K562 (cell line): Measurements from ENCODE around the gene MYOZ1. TPM values are rescaled to one million over a fixed set of nuclear protein-coding genes. Genes with fewer than 3 reads are reported as not detected.

ENCODE experiments used
- CBX3 ChIP-seq, 2 experiments: IDR thresholded peaks; 1 replicate in 1 of 2; 2 replicates in 1 of 2; pipeline ENCODE4 v1.6.1; 2012; ENCODE audit warnings: inconsistent platforms in 2 of 2, low read length in 2 of 2, borderline replicate concordance in 1 of 2, control low read depth in 1 of 2
- FOXJ2 ChIP-seq: fragments of 200-800 bp; sonication (Bioruptor generic); IDR thresholded peaks from 2 replicates; pipeline ENCODE4 v1.6.1; 2016; ENCODE audit warnings: missing genetic modification characterization, missing compliant biosample characterization
- HDAC2 ChIP-seq: fragments of 450-650 bp; IDR thresholded peaks from 2 replicates; pipeline ENCODE4 v1.6.1; 2016; ENCODE audit warnings: mild to moderate bottlenecking
- IRF2 ChIP-seq: sonication (generic); formaldehyde crosslinking; IDR thresholded peaks from 2 replicates; pipeline ENCODE4 v1.8.1; 2022; ENCODE audit warnings: mild to moderate bottlenecking, missing genetic modification reagents
- KLF1 ChIP-seq: fragments of 450-650 bp; IDR thresholded peaks from 2 replicates; pipeline ENCODE4 v1.6.1; 2016; ENCODE audit warnings: missing genetic modification characterization, missing compliant biosample characterization
- NR3C1 ChIP-seq: sonication (generic); formaldehyde crosslinking; IDR thresholded peaks from 2 replicates; pipeline ENCODE4 v1.8.1; 2022; ENCODE audit warnings: missing genetic modification reagents
- RBM22 ChIP-seq: fragments of 200-400 bp; formaldehyde crosslinking; IDR thresholded peaks from 2 replicates; pipeline ENCODE4 v1.6.1; 2018; ENCODE audit warnings: low read length, low read depth; ENCODE audit not compliant: poor library complexity, severe bottlenecking
- SAFB2 ChIP-seq: fragments of 200-400 bp; formaldehyde crosslinking; IDR thresholded peaks from 2 replicates; pipeline ENCODE4 v1.6.1; 2018; ENCODE audit warnings: borderline replicate concordance, low read length, low read depth, moderate library complexity; ENCODE audit not compliant: severe bottlenecking
- SIRT6 ChIP-seq: IDR thresholded peaks from one replicate; pipeline ENCODE4 v1.6.1; 2012; ENCODE audit warnings: low read depth, mild to moderate bottlenecking, control low read depth, inconsistent platforms, low read length, moderate library complexity
- SMAD1 ChIP-seq: fragments of 150-350 bp; IDR thresholded peaks from 2 replicates; pipeline ENCODE4 v1.6.1; 2014; ENCODE audit warnings: low read length, low read depth; ENCODE audit not compliant: partially characterized antibody
- STAG1 ChIP-seq: sonication (generic); formaldehyde crosslinking; IDR thresholded peaks from 2 replicates; pipeline ENCODE4 v1.5.0; 2020; ENCODE audit warnings: missing genetic modification reagents, borderline replicate concordance
- TAF1 ChIP-seq: IDR thresholded peaks from 2 replicates; pipeline ENCODE4 v1.6.1; 2011; ENCODE audit warnings: mild to moderate bottlenecking, low read length, moderate library complexity; ENCODE audit not compliant: insufficient read depth, control insufficient read depth, severe bottlenecking; ENCODE audit errors: extremely low read depth
- TCFL5 ChIP-seq: fragments of 250-450 bp; sonication (Bioruptor Pico); conservative IDR thresholded peaks from 2 replicates; pipeline ENCODE4 v1.6.1; 2021; ENCODE audit warnings: mild to moderate bottlenecking, moderate library complexity, matching md5 sums
- TRIM28 ChIP-seq: fragments of 450-650 bp; IDR thresholded peaks from 2 replicates; pipeline ENCODE4 v1.6.1; 2017
- ZFX ChIP-seq: sonication (generic); formaldehyde crosslinking; IDR thresholded peaks from 2 replicates; pipeline ENCODE4 v1.8.0; 2022; ENCODE audit warnings: mild to moderate bottlenecking, missing genetic modification reagents, moderate library complexity
- ZNF3 ChIP-seq: fragments of 250-450 bp; sonication (Bioruptor Pico); IDR thresholded peaks from 2 replicates; pipeline ENCODE4 v1.5.0; 2021; ENCODE audit warnings: mild to moderate bottlenecking, moderate library complexity
- ZNF707 ChIP-seq: fragments of 250-450 bp; sonication (Bioruptor Pico); conservative IDR thresholded peaks from 2 replicates; pipeline ENCODE4 v1.8.0; 2022; ENCODE audit warnings: inconsistent platforms, mild to moderate bottlenecking, moderate library complexity
- ZNF75A ChIP-seq: fragments of 450-650 bp; formaldehyde crosslinking; IDR thresholded peaks from 2 replicates; pipeline ENCODE4 v1.4.0; 2020; ENCODE audit warnings: mild to moderate bottlenecking
- ZNF785 ChIP-seq: fragments of 250-450 bp; sonication (Bioruptor Pico); IDR thresholded peaks from 2 replicates; pipeline ENCODE4 v1.4.0; 2020; ENCODE audit warnings: mild to moderate bottlenecking
- polyA plus RNA-seq, 8 experiments: library from polyadenylated mRNA; depleted of rRNA in 4 of 8; stranded (reverse) in 5 of 8; unstranded in 3 of 8; fragments of >200 nt; fragmentation: Nextera tagmentation in 2 of 8; fragmentation: Illumina TruSeq in 1 of 8; extraction: Ambion mirVana in 2 of 8; extraction: Trizol in 1 of 8; gene quantifications; 2 replicates each; pipeline versions ENCODE4 v1.2.1 to v1.2.3, GENCODE V29; 2011 to 2014; ENCODE audit warnings: inconsistent platforms in 1 of 8, missing spikeins in 1 of 8
- total RNA-seq, 7 experiments: library from RNA; depleted of rRNA in 6 of 7; stranded (reverse); fragments of >200 nt in 6 of 7; fragmentation: Illumina TruSeq in 2 of 7; extraction: Trizol in 2 of 7; gene quantifications; 2 replicates each; pipeline versions ENCODE4 v1.2.1 to v1.2.3, GENCODE V29; 2011 to 2021; ENCODE audit warnings: low replicate concordance in 1 of 7
- TF ChIP-seq, protein P1 (sequence below), 2 experiments: fragments of 450-650 bp in 1 of 2; IDR thresholded peaks; 2 replicates each; pipeline ENCODE4 v1.6.1; 2011 to 2017; ENCODE audit warnings: low read depth in 2 of 2, antibody characterized with exemption in 1 of 2, borderline replicate concordance in 1 of 2, low read length in 1 of 2, mild to moderate bottlenecking in 1 of 2, mixed read lengths in 1 of 2; ENCODE audit not compliant: control insufficient read depth in 1 of 2
- TF ChIP-seq, protein P2 (sequence below): fragments of 250-450 bp; sonication (Bioruptor Pico); IDR thresholded peaks from 2 replicates; pipeline ENCODE4 v1.5.0; 2022; ENCODE audit warnings: mild to moderate bottlenecking
- TF ChIP-seq, protein P3 (sequence below): fragments of 450-650 bp; IDR thresholded peaks from one replicate; pipeline ENCODE4 v1.6.1; 2018; ENCODE audit warnings: mild to moderate bottlenecking, moderate library complexity; ENCODE audit not compliant: partially characterized antibody

The MYOZ1 gene
- total and polyA plus RNA-seq, 9 of the 15 experiments (the other 6 are each of a cell fraction or from before 2014, with no cell fraction given): 0.03 to 0.18 (median 0.07) TPM; not detected in 5

DNA sequence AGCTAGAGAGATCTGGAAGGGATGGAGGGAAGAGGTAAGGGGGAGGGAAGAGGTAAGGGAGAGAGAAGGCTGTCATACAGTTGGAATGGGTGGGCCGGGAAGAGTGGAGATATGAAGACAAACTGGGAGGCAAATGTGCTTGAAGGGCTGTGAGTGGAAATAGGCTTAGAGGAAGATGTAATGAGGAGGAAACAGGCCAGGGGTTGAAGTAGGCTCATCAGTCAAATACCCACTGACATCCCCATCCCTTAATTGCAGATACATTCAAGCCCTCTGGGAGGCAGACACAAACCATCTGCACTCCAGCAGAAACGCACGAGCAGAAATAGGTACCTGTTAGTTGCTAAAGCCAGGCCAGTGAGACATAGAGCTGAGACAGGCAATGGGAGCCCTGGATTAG is 12.4 kb upstream of the MYOZ1 start (continued):
- TF ChIP-seq, protein P1, sequence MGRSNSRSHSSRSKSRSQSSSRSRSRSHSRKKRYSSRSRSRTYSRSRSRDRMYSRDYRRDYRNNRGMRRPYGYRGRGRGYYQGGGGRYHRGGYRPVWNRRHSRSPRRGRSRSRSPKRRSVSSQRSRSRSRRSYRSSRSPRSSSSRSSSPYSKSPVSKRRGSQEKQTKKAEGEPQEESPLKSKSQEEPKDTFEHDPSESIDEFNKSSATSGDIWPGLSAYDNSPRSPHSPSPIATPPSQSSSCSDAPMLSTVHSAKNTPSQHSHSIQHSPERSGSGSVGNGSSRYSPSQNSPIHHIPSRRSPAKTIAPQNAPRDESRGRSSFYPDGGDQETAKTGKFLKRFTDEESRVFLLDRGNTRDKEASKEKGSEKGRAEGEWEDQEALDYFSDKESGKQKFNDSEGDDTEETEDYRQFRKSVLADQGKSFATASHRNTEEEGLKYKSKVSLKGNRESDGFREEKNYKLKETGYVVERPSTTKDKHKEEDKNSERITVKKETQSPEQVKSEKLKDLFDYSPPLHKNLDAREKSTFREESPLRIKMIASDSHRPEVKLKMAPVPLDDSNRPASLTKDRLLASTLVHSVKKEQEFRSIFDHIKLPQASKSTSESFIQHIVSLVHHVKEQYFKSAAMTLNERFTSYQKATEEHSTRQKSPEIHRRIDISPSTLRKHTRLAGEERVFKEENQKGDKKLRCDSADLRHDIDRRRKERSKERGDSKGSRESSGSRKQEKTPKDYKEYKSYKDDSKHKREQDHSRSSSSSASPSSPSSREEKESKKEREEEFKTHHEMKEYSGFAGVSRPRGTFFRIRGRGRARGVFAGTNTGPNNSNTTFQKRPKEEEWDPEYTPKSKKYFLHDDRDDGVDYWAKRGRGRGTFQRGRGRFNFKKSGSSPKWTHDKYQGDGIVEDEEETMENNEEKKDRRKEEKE (IDR thresholded peaks at IDR 0.05; ENCODE audit: borderline replicate concordance in 1 of 2, control insufficient read depth in 1 of 2, low read depth in 2 of 2, low read length in 1 of 2): no peak
- TF ChIP-seq HDAC2 (peak; percentile 60; the same call in 1 of the 2 replicates), CBX3 (IDR thresholded peaks at IDR 0.05; ENCODE audit: borderline replicate concordance in 1 of 2, low read length in 2 of 2) (no peak), SAFB2 (no peak), RBM22 (no peak), IRF2 (CRISPR knock-in tag) (no peak), NR3C1 (CRISPR knock-in tag) (no peak), ZNF785 (CRISPR knock-in tag) (no peak), ZNF707 (CRISPR knock-in tag) (no peak), TCFL5 (CRISPR knock-in tag) (no peak), SMAD1 (no peak), KLF1 (tag) (no peak), STAG1 (CRISPR knock-in tag) (peak; percentile 61; the same call in 1 of the 2 replicates), ZNF75A (CRISPR knock-in tag) (no peak), FOXJ2 (tag) (no peak), SIRT6 (no peak), TAF1 (no peak), TRIM28 (no peak), ZFX (CRISPR knock-in tag) (no peak), ZNF3 (CRISPR knock-in tag) (no peak)
- TF ChIP-seq, protein P2, sequence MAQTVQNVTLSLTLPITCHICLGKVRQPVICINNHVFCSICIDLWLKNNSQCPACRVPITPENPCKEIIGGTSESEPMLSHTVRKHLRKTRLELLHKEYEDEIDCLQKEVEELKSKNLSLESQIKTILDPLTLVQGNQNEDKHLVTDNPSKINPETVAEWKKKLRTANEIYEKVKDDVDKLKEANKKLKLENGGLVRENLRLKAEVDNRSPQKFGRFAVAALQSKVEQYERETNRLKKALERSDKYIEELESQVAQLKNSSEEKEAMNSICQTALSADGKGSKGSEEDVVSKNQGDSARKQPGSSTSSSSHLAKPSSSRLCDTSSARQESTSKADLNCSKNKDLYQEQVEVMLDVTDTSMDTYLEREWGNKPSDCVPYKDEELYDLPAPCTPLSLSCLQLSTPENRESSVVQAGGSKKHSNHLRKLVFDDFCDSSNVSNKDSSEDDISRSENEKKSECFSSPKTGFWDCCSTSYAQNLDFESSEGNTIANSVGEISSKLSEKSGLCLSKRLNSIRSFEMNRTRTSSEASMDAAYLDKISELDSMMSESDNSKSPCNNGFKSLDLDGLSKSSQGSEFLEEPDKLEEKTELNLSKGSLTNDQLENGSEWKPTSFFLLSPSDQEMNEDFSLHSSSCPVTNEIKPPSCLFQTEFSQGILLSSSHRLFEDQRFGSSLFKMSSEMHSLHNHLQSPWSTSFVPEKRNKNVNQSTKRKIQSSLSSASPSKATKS: no peak
- TF ChIP-seq, protein P3, sequence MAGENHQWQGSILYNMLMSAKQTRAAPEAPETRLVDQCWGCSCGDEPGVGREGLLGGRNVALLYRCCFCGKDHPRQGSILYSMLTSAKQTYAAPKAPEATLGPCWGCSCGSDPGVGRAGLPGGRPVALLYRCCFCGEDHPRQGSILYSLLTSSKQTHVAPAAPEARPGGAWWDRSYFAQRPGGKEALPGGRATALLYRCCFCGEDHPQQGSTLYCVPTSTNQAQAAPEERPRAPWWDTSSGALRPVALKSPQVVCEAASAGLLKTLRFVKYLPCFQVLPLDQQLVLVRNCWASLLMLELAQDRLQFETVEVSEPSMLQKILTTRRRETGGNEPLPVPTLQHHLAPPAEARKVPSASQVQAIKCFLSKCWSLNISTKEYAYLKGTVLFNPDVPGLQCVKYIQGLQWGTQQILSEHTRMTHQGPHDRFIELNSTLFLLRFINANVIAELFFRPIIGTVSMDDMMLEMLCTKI: no peak
